PFSK-1 (cell line): Measurements from ENCODE around the gene TTC9.

ENCODE experiments used
- FOXP2 ChIP-seq: optimal IDR thresholded peaks from 2 replicates; pipeline ENCODE3; 2011; ENCODE audit warnings: borderline replicate concordance, control low read depth, inconsistent platforms; ENCODE audit not compliant: insufficient read depth; ENCODE audit errors: extremely low read length, extremely low read depth
- POLR2AphosphoS5 ChIP-seq: IDR thresholded peaks from 2 replicates; pipeline ENCODE4 v1.6.1; 2012; ENCODE audit warnings: low read depth, mild to moderate bottlenecking, control low read depth, low read length, moderate library complexity
- SIN3A ChIP-seq: IDR thresholded peaks from 2 replicates; pipeline ENCODE4 v1.6.1; 2012; ENCODE audit warnings: mild to moderate bottlenecking, low read length, moderate library complexity, borderline replicate concordance; ENCODE audit not compliant: insufficient read depth
- TAF1 ChIP-seq: IDR thresholded peaks from 2 replicates; pipeline ENCODE4 v1.6.1; 2012; ENCODE audit warnings: low read length, control low read depth, borderline replicate concordance; ENCODE audit not compliant: insufficient read depth
- TF ChIP-seq, protein P1 (sequence below), 2 experiments: IDR thresholded peaks; 2 replicates each; pipeline versions ENCODE4 v1.6.1 to v1.8.0; 2011 to 2012; ENCODE audit warnings: low read depth in 2 of 2, low read length in 2 of 2, control low read depth in 1 of 2, inconsistent platforms in 1 of 2, mild to moderate bottlenecking in 1 of 2, moderate library complexity in 1 of 2; ENCODE audit not compliant: insufficient read depth in 1 of 2

Gene TTC9

DNA sequence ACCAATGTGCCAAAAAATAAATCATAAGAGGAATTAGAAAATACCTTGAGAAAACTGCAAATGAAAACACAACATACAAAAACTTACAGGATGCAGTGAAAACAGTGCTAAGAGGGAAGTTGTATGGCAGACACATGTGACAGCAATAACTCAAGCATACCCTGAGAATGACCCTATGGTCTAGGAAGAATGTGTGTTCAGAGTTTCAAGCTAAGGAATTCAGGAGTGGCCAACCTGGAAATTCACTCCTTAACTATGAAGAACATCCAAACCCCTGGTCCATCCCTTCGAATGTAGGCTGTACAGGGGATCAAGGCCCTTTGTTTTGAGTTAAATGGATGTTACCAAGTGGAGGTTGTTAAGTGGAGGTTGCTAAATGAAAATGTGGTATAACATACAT is 16.7 kb upstream of the TTC9 start:
- no peak for TF ChIP-seq FOXP2
- TF ChIP-seq TAF1: no peak
- TF ChIP-seq SIN3A: no peak
- TF ChIP-seq, protein P1, sequence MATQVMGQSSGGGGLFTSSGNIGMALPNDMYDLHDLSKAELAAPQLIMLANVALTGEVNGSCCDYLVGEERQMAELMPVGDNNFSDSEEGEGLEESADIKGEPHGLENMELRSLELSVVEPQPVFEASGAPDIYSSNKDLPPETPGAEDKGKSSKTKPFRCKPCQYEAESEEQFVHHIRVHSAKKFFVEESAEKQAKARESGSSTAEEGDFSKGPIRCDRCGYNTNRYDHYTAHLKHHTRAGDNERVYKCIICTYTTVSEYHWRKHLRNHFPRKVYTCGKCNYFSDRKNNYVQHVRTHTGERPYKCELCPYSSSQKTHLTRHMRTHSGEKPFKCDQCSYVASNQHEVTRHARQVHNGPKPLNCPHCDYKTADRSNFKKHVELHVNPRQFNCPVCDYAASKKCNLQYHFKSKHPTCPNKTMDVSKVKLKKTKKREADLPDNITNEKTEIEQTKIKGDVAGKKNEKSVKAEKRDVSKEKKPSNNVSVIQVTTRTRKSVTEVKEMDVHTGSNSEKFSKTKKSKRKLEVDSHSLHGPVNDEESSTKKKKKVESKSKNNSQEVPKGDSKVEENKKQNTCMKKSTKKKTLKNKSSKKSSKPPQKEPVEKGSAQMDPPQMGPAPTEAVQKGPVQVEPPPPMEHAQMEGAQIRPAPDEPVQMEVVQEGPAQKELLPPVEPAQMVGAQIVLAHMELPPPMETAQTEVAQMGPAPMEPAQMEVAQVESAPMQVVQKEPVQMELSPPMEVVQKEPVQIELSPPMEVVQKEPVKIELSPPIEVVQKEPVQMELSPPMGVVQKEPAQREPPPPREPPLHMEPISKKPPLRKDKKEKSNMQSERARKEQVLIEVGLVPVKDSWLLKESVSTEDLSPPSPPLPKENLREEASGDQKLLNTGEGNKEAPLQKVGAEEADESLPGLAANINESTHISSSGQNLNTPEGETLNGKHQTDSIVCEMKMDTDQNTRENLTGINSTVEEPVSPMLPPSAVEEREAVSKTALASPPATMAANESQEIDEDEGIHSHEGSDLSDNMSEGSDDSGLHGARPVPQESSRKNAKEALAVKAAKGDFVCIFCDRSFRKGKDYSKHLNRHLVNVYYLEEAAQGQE (IDR thresholded peaks at IDR 0.05; ENCODE audit: insufficient read depth in 1 of 2, low read depth in 2 of 2, low read length in 2 of 2): no peak
- no peak for TF ChIP-seq POLR2AphosphoS5

DNA sequence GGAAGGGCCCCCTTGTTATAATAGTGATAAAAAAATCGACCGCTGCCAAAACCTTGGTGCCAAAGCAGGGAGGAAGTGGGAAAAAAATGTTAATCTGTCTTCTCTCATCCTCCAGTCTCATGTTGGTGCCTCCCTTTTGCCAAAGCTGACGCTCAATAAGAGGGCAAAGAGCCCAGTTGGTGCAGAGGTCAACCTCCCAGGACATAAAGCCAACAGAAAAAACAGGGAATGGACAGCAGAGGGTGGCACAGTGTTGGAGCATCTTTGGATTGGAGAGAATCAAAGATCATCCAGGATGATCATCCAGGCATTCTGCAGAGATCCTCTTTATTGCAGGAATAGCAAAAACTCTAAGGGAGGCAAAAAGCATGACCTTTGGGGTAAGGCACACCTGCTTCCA is 9.8 kb upstream of the TTC9 start:
- TF ChIP-seq SIN3A: no peak
- no peak for TF ChIP-seq FOXP2
- no peak for TF ChIP-seq TAF1
- TF ChIP-seq POLR2AphosphoS5: no peak
- TF ChIP-seq, protein P1 (IDR thresholded peaks at IDR 0.05; ENCODE audit: insufficient read depth in 1 of 2, low read depth in 2 of 2, low read length in 2 of 2): no peak

DNA sequence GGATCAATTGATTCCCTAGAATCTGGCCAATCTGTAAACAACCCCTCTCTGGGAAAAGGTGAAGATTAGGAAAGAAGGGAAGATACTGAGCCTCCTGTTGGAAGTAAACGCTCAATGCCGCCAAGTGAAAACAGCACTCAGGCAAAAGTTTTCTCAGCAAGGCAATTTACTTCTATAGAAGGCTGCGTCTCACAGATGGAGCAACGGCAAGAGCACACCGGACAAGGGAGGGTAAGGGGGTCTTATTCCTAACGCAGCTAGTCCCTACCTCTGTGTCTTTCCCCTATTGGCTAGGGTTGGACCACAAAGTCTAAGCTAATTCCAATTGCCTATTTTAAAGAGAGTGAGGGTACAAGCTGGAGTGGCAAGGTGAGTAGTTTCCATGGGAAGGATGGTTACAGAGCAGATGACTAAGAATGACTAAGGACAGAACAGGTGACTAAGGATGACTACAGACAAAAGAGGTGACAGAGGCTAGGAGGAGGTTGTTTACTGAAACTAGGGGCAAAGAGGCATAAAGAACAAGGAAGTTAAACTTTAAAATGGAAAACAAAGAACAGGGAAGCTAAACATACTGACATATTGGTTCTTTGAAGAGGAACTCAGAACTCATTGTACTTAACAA is 5.6 kb upstream of the TTC9 start:
- TF ChIP-seq, protein P1 (IDR thresholded peaks at IDR 0.05; ENCODE audit: insufficient read depth in 1 of 2, low read depth in 2 of 2, low read length in 2 of 2): no peak
- TF ChIP-seq TAF1: no peak
- no peak for TF ChIP-seq SIN3A

GRCh38 chr14:70638416-70638815 is 3.3 kb upstream of the TTC9 start:
- no peak for TF ChIP-seq POLR2AphosphoS5
- TF ChIP-seq FOXP2: no peak
- TF ChIP-seq, protein P1 (IDR thresholded peaks at IDR 0.05; ENCODE audit: insufficient read depth in 1 of 2, low read depth in 2 of 2, low read length in 2 of 2): no peak
- no peak for TF ChIP-seq SIN3A
- TF ChIP-seq TAF1: no peak

GRCh38 chr14:70640938-70641547 is 673 bp upstream of the TTC9 start:
- TF ChIP-seq, protein P1 (IDR thresholded peaks at IDR 0.05; ENCODE audit: insufficient read depth in 1 of 2, low read depth in 2 of 2, low read length in 2 of 2): no peak
- peak; percentile 37 for TF ChIP-seq FOXP2
